ENCODE measurements around the gene PITPNM2.

DNA sequence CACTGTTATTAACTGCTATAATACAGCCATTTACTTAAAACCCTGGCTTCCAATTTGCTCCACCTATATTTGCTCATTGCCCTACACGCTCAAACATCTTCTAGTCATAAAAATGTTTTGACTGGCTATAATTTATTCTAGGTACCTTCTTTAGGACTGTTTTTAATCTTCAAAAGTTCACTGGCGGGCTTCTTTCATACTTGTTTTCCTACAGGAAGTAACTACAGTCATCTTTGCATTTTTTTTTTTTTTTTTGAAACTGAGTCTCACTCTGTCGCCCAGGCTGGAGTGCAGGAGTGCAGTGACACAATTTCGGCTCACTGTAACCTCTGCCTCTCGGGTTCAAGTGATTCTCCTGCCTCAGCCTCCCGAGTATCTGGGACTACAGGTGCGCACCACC, 49.5 kb upstream of the PITPNM2 start:
- TF ChIP-seq POLR2A (IDR thresholded peaks at IDR 0.05) (no peak), CTCF (IDR thresholded peaks at IDR 0.05) (no peak)
